Calu3 (cell line): ENCODE data around the gene SYNE1. TPM values are rescaled to one million over a fixed set of nuclear protein-coding genes. Genes with fewer than 3 reads are reported as not detected.

Experiments
- BruUV-seq: library from RNA; stranded (reverse); fragments of 400-500 nt; replicated peaks from 2 replicates; lab custom pipeline; 2021; lab: Mats Ljungman, UMichigan
- CTCF ChIA-PET: fragments of 300-600 bp; sonication (Branson Sonifier 250); formaldehyde crosslinking; loops from one replicate; lab custom pipeline; 2022; ENCODE audit warnings: antibody characterized with exemption; lab: Charles Lee
- DNase-seq: peaks from one replicate; pipeline ENCODE4 v3.0.0; 2022
- H3K27ac Mint-ChIP-seq: one replicate; pipeline ENCODE4 v1.8.0; 2022; ENCODE audit warnings: mixed read lengths; ENCODE audit not compliant: unreplicated experiment
- H3K27me3 Mint-ChIP-seq: one replicate; pipeline ENCODE4 v1.8.0; 2022; ENCODE audit warnings: mixed read lengths; ENCODE audit not compliant: unreplicated experiment
- H3K36me3 Mint-ChIP-seq: one replicate; pipeline ENCODE4 v1.8.0; 2022; ENCODE audit warnings: mild to moderate bottlenecking, moderate library complexity, mixed read lengths; ENCODE audit not compliant: insufficient read depth, unreplicated experiment
- H3K4me1 Mint-ChIP-seq: one replicate; pipeline ENCODE4 v1.8.0; 2022; ENCODE audit warnings: mild to moderate bottlenecking, low read depth, mixed read lengths; ENCODE audit not compliant: unreplicated experiment
- H3K4me3 Mint-ChIP-seq: one replicate; pipeline ENCODE4 v1.8.0; 2022; ENCODE audit warnings: mild to moderate bottlenecking, low read depth, moderate library complexity, mixed read lengths; ENCODE audit not compliant: unreplicated experiment
- H3K9me3 Mint-ChIP-seq: one replicate; pipeline ENCODE4 v1.8.0; 2022; ENCODE audit warnings: low read depth, mixed read lengths; ENCODE audit not compliant: unreplicated experiment
- CTCF ChIP-seq: fragments of 200-600 bp; IDR thresholded peaks from one replicate; pipeline ENCODE4 v1.8.0; 2022; ENCODE audit warnings: antibody characterized with exemption; ENCODE audit not compliant: unreplicated experiment
- intact Hi-C: fragments of 100-400 bp; cut with micrococcal nuclease; formaldehyde crosslinking; loops from one replicate; pipeline ENCODE4 v1.10.0; 2022; ENCODE audit not compliant: unreplicated experiment
- total RNA-seq: library from RNA; stranded (reverse); gene quantifications from 2 replicates; pipeline ENCODE4 v1.2.3, GENCODE V29; 2022

SYNE1 gene
- total RNA-seq, 1 experiment from 2014 or later, result 28.1 TPM

GRCh38 chr6:152404086-152404857 lies 232.9 kb downstream of the SYNE1 start:
- CTCF ChIA-PET, result no interaction called here
- BruUV-seq, result no TSS peak
- peak overlapping the region; percentile 50 for H3K27ac Mint-ChIP-seq
- H3K36me3 Mint-ChIP-seq, result no peaks in the 10 kb centered on the region
- no peak for DNase-seq
- H3K9me3 Mint-ChIP-seq, result no peaks in the 10 kb centered on the region
- H3K4me1 Mint-ChIP-seq, result peaks cover 33% of the 10 kb centered on the region
- no peaks in the 10 kb centered on the region for H3K27me3 Mint-ChIP-seq
- TF ChIP-seq CTCF, result no peak
- no peak overlapping the region for H3K4me3 Mint-ChIP-seq
- intact Hi-C loops, result no loop called here

- intact Hi-C loops, result loop anchor here (2.0 kb wide), 1 partner anchor 22 kb away; no protein-coding TSS in a partner anchor
- CTCF ChIA-PET, result no interaction called here
- Mint-ChIP-seq H3K36me3 (no peaks in the 10 kb centered on the region), H3K27ac (peak overlapping the region; percentile 71), H3K4me1 (peaks cover 33% of the 10 kb centered on the region), H3K4me3 (peak overlapping the region; percentile 55), H3K9me3 (no peaks in the 10 kb centered on the region), H3K27me3 (no peaks in the 10 kb centered on the region)
- BruUV-seq, result no TSS peak
- no peak for TF ChIP-seq CTCF
- no peak for DNase-seq
Observed at GRCh38 chr6:152402791-152403190, 234.4 kb downstream of the SYNE1 start.

GRCh38 chr6:152401978-152402377 lies 235.2 kb downstream of the SYNE1 start:
- peak; percentile 68 for DNase-seq
- BruUV-seq, result no TSS peak
- Mint-ChIP-seq H3K9me3 (no peaks in the 10 kb centered on the region), H3K27me3 (no peaks in the 10 kb centered on the region), H3K4me3 (peak overlapping the region; percentile 55), H3K27ac (peak overlapping the region; percentile 71), H3K4me1 (peaks cover 33% of the 10 kb centered on the region), H3K36me3 (no peaks in the 10 kb centered on the region)
- CTCF ChIA-PET, result no interaction called here
- TF ChIP-seq CTCF, result no peak
- intact Hi-C loops, result loop anchor here (2.0 kb wide), 1 partner anchor 21 kb away; no protein-coding TSS in a partner anchor

GRCh38 chr6:152399399-152399798 lies 237.8 kb downstream of the SYNE1 start:
- Mint-ChIP-seq H3K27ac (no peak overlapping the region), H3K4me1 (peaks cover 26% of the 10 kb centered on the region), H3K36me3 (no peaks in the 10 kb centered on the region), H3K9me3 (no peaks in the 10 kb centered on the region), H3K4me3 (no peak overlapping the region), H3K27me3 (no peaks in the 10 kb centered on the region)
- CTCF ChIA-PET, result no interaction called here
- intact Hi-C loops, result no loop called here
- no peak for TF ChIP-seq CTCF
- DNase-seq, result no peak
- BruUV-seq, result no TSS peak
